Caki2 (cell line): Measurements from ENCODE around the gene MS4A18. TPM values are rescaled to one million over a fixed set of nuclear protein-coding genes. Genes with fewer than 3 reads are reported as not detected.

Source experiments
- DNase-seq: peaks from one replicate; pipeline ENCODE4 v3.0.0-alpha.2; 2015; ENCODE audit warnings: low read depth
- in situ Hi-C: cut with HindIII; loops from 2 replicates; pipeline ENCODE4 v1.10.0; 2016; ENCODE audit warnings: low sequenced_read_pairs, low pct_unique_long_range_greater_than_20kb, mixed read lengths
- total RNA-seq: library from RNA; depleted of rRNA; stranded (reverse); fragments of >200 nt; shearing (Covaris generic); gene quantifications from 2 replicates; pipeline ENCODE4 v1.2.3, GENCODE V29; 2014; ENCODE audit warnings: low replicate concordance

MS4A18 gene
- total RNA-seq, 1 experiment from 2014 or later = not detected

DNA sequence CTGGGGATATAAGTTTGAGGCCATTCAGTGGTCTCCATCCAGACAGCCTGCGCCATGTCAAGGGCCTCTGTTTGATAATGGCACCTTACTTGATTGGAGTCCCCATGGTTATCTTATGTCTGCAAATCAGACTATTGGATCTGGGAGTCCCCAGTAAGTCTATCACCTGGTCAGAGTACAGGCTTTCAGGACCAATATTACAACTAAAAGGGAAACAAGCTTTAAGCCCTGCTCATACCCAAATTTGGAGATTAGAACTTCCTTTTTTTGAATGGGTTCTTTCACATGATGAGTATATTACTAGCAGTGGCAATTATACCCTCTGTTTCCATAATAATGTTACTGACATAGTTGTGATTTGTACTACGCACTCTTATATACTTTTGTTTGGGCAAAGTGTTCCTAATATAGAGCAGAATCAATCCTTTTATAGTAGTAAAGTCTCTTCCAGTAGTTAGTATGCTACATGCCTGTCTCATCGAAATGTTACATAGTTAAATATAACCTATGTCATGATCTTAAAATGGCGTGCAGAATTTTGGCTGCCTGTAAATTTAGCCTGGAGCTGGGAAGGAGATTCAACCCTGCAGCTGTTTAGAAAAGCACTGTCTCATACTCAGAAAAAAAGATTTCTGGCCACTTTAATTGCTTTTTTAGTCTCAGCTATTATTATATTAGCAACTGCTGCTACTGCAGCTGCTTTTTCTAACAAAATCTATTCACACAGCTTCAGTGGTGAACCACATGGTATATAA is 37.1 kb downstream of the MS4A18 start:
- in situ Hi-C loops = no loop called here
- DNase-seq = no peak

DNA sequence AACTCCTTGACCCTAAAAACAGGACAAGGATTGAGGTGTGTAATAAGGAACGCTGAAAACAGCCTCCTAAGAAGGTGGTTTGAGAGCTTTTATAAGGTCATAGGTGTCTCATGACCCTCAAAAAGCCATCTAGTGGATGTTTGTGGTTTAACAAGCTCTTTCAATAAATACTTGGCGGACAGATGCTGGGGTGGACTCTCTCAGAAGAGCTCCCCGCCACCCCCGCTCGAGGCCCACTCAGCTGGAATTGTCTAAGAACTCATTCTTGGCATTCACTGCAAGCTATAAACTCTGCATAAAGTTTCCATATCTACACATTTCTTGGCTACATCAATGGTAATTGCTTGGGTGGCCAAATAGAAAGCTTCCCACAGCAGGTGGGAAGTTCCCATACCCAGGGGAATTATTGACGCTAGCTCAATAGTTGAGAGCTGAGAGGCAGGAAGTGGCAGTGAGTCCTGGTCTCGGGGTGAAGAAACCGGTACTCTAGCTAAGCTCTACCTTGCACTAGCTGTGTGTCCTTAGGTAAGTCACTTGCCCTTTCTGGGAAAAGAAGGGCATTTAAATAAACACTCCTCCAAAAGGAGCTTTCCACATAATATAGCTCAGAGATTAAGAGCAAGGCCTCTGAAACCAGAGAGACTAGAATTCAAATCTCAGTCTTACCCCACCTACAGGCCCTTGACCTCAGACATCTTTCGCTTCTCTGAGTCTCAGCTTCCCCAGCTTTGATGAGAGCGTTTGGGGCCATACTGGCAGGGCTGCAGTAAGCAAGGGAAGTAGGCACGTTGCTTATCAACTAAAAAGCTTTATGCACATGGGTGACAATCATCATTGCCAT is 38.6 kb downstream of the MS4A18 start:
- DNase-seq = no peak

DNA sequence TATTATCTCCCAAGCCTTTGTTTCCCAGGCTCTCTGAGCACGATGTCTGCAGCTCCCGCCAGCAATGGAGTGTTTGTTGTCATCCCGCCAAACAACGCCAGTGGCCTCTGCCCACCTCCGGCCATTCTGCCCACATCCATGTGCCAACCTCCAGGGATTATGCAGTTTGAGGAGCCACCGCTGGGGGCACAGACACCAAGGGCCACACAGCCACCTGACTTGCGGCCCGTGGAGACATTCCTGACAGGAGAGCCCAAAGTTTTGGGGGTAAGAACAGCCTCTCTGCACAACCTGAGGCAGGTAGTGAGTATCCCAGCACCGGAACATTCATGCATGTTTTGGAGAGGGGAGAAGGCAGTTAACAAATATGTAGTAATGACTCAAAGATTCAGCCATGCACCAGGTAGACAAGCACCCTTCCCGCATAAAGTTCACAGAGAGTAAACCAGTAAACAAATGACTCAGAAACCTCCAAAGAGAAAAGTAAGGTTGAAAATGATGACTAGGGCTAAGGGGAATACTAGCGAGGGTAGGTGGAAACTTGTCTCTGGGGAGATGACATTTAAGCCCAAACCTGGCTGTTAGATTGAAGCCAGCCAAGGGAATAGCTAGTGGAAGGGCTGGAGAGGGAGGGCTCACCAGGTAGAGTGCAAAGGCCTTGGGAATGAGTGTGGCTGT is 39.3 kb downstream of the MS4A18 start:
- in situ Hi-C loops = no loop called here
- DNase-seq = no peak

More for the DNA sequence above, 38.6 kb downstream of the MS4A18 start:
- in situ Hi-C loops = no loop called here

DNA sequence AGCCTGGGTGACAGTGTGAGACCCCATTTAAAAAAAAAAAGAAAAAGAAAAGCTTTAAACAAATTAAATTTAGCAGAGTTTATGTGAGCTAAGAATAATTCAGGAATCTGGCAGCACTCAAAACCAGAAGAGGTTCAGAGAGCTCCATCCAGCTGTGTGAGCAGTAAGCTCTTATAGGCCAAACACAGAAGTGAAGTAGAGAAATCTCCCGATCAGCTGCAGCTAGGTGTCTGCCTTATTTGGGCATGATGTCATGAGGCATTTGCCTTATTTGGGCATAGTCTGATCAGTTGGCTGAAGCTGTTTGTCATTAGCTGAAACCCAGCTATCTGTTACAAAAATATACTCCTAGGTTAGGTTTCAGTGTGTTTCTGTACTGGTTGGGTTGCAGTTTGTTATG is 40.4 kb downstream of the MS4A18 start:
- no peak for DNase-seq
- in situ Hi-C loops = no loop called here

DNA sequence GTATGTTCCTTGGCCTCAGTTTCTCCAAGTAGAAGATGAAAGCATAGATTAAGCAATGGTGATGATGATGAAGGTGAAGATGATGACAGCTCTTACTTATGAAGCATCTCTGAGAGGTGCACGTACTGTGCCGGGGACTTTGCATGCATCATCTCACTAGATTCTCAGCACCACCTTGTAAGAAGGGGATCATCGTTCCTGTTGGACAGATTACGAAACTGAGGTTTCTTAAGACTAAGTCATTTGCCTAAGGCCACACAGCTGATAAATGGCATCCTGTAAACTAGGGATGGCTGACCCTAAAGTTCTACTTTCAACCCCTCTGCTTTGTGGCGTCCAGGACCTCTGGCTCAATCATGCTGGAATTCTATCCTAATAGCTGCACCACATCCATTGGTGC is 40.8 kb downstream of the MS4A18 start:
- in situ Hi-C loops = no loop called here
- DNase-seq = no peak

DNA sequence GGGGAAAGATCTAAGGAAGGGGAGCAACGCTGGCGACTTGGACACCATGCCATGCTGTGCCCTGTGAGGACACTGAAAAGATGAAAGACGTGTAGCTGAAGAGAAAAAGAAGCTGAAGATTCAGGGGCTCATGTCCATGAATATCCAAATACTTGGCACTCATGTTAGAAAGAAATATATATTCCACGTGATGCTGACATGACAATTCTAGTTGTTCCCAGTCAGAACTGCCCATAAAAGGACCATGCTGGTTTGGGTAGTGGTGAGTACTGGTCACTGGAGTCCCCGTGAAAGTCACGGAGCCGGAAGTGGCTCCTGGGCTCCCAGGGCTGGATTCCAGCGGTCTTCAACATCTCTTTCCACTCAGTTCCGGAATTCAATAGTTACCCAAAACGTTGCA is 42.0 kb downstream of the MS4A18 start:
- DNase-seq = no peak
- in situ Hi-C loops = no loop called here

DNA sequence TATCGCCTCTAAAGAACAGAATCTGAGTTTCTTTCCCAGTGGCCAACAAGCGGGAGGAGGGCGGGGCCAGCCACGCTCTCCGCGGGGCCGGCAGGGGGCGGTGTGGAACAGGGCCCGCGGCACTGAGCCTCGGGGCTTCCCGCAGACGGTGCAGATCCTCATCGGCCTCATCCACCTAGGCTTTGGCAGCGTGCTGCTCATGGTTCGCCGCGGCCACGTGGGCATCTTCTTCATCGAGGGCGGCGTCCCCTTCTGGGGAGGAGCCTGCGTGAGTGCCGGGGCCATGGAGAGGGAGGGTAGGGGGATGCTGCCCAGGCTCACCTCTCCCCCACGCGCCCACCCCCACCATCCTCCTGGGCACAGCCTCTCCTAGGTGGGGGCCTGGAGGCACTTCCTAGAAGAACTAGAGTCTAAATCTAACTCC is 42.9 kb downstream of the MS4A18 start:
- no peak for DNase-seq
- in situ Hi-C loops = no loop called here

DNA sequence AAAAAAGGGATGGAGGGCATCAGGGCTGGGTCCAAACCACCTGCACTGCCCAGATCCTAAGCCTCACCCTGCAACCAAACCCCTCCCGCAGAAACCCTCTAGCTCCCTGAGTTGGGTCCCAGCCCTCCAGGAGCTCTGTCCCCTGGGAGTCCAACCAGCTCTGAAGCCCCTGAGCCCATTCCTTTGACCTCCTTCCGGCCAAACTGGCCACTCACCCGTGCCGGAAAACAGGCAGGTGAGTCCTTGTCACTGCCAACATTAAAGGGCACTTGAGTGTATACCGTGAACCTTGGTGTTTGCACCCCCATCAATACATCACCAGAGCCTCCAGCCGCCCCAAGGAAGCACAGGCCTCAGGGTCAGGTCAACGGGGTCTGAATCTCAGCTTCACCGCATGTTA is 43.7 kb downstream of the MS4A18 start:
- in situ Hi-C loops = no loop called here

DNA sequence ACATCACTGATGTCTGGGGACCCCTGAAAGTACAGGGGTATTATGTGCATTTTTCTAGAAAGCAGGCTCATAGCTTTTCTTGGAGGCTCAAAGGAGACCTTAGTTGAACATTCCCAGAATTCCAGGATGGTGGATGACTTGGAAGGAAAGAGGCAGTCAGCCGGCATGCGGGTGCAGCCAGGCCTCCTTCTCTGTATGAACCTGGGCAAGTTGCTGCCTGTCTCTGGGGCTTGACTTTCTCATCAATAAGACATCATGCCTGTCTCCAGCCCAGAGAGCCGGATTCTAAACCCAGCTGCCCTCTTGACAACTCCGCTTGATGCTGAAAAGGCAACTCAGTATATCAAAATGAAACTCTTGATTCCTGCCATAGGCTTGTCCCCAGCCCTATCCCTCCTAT is 44.8 kb downstream of the MS4A18 start:
- in situ Hi-C loops = no loop called here
- no peak for DNase-seq

More for the DNA sequence above, 43.7 kb downstream of the MS4A18 start:
- DNase-seq = no peak

DNA sequence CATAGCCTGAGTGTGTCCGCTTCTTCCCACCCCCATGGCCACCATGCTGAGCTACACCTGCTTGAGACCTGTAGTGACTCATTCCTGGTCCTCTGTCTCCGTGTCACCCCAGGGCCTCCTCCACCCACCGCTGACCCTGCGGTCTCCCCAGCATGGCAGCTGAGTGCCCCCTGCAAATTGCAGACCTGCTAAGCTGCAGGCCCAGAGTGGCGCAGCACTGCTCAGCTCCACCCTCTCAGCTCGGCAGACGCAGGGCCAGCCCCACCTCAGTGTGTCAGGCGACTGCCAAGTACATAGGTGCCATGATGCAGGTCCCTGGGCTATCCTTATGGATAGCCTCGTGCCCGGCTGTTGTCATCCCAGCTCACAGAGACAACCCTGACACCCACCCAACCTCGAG is 45.3 kb downstream of the MS4A18 start:
- in situ Hi-C loops = no loop called here
- no peak for DNase-seq

DNA sequence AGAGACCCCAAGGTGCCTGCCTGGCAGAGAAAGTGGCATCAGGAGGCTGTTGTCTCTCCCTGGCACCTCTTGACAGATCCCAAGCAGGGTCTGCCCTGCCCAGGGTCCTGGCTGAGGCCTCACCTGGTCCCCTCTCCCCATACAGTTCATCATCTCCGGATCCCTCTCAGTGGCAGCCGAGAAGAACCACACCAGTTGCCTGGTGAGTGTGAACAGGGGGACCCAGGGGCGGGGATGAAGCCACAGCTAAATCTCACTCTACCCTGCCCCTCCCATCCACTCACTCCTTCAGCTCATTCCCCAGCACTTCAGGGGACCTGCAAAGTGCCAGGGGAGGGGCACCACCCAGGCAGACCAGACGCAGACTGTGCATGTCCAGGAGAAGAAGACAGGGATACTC is 46.6 kb downstream of the MS4A18 start:
- no peak for DNase-seq
- in situ Hi-C loops = no loop called here

DNA sequence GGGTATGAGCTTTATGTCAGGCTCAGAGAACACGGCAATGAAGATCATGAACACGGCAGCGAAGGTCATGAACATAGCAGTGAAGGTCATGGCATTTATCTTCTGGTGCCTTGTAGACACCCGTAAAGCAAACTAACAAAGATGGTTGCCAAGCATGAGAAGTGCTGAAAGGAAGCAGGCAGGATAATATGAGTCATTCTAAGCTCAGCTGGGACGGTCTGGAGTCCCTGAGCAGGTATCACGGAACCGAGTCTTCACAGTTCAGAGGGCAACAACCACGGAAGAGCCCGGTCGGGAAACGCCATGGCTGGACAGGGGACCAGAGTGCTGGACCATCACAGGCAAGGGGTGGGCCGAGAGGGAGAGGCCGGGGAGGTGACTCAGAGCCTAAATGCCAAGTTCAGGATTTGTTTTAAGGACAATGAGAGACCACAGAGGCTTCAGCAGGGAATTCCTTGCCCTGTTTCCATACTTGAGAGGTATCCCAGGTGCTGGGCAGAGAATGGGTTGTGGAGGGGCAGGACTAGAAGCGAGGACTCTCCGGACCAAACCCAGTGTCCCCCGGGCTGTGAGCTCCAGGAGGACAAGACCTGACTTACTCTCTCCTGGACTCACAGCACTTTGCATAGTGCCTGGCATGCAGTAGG is 47.5 kb downstream of the MS4A18 start:
- in situ Hi-C loops = no loop called here
- no peak for DNase-seq

DNA sequence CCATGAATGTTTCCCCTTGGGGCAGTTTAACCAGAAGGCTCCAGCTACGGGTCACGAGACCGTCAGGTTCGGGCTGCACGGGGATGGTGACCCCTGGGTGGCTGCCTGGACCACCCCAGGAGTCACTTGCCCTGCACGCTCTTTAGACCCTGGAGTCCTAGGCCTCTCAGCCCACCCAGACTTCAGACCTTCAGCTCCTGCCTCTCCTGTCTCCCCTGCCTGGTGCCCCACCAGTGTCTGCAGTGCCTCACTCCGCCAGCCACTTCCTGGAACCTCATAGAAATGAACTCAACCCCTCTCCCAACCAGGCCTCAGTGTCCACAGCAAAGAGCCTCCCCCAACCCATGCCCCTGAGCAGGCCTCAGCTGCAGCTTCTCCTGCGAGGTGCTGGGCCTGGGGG is 48.1 kb downstream of the MS4A18 start:
- DNase-seq = no peak
- in situ Hi-C loops = no loop called here

DNA sequence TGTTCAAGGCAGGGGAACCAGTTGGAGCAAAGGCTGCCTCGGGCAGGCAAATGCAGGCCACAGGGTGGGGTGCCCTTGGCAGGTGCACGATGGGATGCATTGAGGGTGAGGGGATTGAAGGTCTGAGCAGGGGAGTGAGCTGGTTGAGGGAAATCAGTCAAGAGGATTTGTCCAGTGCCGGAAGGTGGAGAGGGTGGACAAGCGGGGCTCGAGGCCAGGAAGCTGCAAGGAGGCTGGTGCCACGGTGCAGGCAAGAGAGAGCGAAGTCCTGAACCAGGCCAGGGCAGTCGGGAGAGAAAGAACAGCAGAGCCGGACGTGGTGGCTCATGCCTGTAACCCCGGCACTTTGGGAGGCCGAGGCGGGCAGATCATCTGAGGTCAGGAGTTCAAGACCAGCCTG is 50.2 kb downstream of the MS4A18 start:
- in situ Hi-C loops = no loop called here
- no peak for DNase-seq

DNA sequence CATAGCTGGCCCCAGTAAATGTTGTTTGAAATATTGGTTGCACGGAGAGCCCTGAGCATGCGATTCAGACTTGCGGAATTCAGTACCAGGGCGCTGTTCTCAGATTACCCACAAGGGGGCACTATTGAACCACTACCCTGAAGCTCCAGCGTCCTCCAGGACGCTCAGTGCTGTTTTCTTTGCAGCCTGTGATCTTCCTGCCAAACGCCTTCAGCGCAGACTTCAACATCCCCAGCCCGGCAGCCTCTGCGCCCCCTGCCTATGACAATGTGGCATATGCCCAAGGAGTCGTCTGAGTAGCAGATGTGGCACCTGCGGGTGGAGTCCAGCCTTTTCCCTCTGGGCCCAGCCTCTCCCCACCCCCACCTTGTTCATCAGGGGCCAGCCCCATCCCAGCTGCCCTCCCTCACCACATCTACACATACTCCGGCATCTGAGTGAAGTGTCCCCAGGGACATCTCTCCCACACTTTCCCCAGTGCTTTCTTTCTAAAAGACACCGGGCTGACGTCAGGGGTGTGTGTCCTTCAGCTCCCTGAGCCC is 51.0 kb downstream of the MS4A18 start:
- in situ Hi-C loops = no loop called here
- peak; percentile 73 for DNase-seq

DNA sequence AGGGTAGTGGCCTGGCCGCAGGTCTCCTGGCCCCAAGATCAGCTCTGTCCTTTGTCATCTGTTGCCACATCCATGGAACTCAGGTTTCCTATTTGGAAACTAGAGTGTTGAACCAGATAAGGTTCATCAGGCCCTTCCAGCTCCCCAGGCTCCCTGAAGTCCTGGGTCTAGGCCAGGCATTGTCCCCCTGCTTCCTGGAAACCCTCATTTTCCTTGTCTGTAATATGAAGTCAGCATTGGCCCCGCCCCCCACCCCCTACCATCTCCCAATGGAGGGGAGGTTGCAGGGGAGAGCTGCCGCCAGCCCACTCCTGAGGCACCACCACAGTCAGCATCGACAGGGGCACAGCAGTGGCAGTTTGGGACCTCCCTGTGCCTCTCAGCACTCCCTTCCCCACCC is 51.6 kb downstream of the MS4A18 start:
- DNase-seq = no peak
- in situ Hi-C loops = no loop called here

DNA sequence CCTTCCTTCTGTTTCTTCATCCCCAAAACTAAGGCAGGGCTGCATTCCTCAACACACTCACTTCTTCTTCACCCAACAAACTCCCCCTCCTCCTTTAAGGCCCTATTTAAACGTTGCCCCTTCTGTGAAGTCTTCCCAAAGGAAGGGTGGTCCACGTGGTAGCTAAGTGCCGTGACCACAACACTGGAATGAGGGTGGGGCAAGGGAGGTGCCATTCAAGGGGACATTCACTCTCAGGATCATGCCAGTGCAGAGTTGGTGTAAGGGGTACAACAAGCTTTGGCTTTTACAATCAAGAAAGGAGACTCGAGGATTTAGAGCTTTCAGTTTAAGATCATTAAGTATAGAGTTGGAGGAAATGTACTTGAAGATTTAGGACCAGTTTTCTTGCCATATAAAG is 52.6 kb downstream of the MS4A18 start:
- in situ Hi-C loops = no loop called here
- no peak for DNase-seq

DNA sequence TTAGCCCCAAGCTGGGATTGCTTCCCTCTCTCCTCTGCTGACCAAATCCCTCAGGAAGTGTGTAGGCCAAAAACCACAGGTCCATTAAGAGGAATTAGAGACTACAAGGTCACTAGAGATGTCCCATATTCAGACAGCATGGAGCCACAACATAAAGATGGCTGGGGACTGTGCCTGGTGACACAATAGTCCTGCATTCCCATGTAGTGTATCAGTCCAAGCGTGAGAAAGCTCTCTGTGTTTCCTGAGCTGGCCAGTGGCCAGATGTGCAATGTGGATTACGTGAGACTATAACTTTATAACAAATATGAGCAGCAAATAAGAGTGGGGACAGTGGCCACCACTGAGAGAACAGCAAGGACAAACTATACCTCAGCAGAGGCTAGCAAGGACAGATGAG is 53.1 kb downstream of the MS4A18 start:
- in situ Hi-C loops = no loop called here
- no peak for DNase-seq
